Gastroesophageal sphincter (tissue), 3 donors: Measurements from ENCODE around the gene DIAPH3.

ENCODE experiments used
- CTCF ChIP-seq, 4 experiments: fragments of 200-600 bp in 2 of 4; fragments of 450-650 bp in 2 of 4; sonication (generic) in 1 of 4; IDR thresholded peaks; one replicate each; pipeline ENCODE4 v1.5.1; 2017 to 2019; ENCODE audit warnings: antibody characterized with exemption in 4 of 4, mild to moderate bottlenecking in 2 of 4, moderate library complexity in 2 of 4
- POLR2AphosphoS5 ChIP-seq: sonication (generic); formaldehyde crosslinking; IDR thresholded peaks from one replicate; pipeline ENCODE4 v1.6.1; 2017; ENCODE audit warnings: antibody characterized with exemption

GRCh38 chr13:60162096-60162495 lies 1.6 kb downstream of the DIAPH3 start:
- TF ChIP-seq POLR2AphosphoS5 (no peak), CTCF (IDR thresholded peaks at IDR 0.05) (no peak)
